OCI-LY7 (cell line): ENCODE results near the gene SLC25A21. TPM values are rescaled to one million over a fixed set of nuclear protein-coding genes. Genes with fewer than 3 reads are reported as not detected.

Source experiments
- BruUV-seq: library from RNA; stranded (reverse); fragments of 400-500 nt; replicated peaks from 2 replicates; lab custom pipeline; 2021; lab: Mats Ljungman, UMichigan
- CTCF ChIA-PET: fragments of 300-600 bp; sonication (Branson Sonifier 250); formaldehyde crosslinking; loops from one replicate; lab custom pipeline; 2022; ENCODE audit warnings: antibody characterized with exemption; ENCODE audit not compliant: unreplicated experiment; lab: Charles Lee
- POLR2A ChIA-PET: fragments of 300-600 bp; sonication (Branson Sonifier 250); formaldehyde crosslinking; loops from one replicate; lab custom pipeline; 2022; ENCODE audit warnings: antibody characterized with exemption; lab: Charles Lee
- DNase-seq: peaks from one replicate; pipeline ENCODE4 v3.0.0-alpha.2; 2015; ENCODE audit warnings: low spot score
- H2AFZ ChIP-seq: fragments of 200-600 bp; sonication (generic), shearing (Covaris generic); 2 replicates; pipeline ENCODE4 v1.6.1; 2014; ENCODE audit warnings: mild to moderate bottlenecking, antibody characterized with exemption, low read length, moderate library complexity
- H3K27ac ChIP-seq: fragments of 200-600 bp; sonication (generic); 2 replicates; pipeline ENCODE4 v1.5.1; 2014; ENCODE audit warnings: mixed run types, low read depth, mild to moderate bottlenecking, moderate library complexity, low read length, inconsistent platforms; ENCODE audit not compliant: poor library complexity, severe bottlenecking
- H3K36me3 ChIP-seq: fragments of 200-600 bp; sonication (generic); 2 replicates; pipeline ENCODE4 v1.6.1; 2014; ENCODE audit warnings: mild to moderate bottlenecking, antibody characterized with exemption, low read length, moderate library complexity, mixed read lengths; ENCODE audit not compliant: insufficient read depth
- H3K4me1 ChIP-seq: fragments of 200-600 bp; sonication (generic); 2 replicates; pipeline ENCODE4 v1.5.1; 2014; ENCODE audit warnings: mild to moderate bottlenecking, low read length; ENCODE audit not compliant: insufficient read depth, poor library complexity, severe bottlenecking
- H3K4me2 ChIP-seq: fragments of 200-600 bp; sonication (generic); 2 replicates; pipeline ENCODE4 v1.6.1; 2014; ENCODE audit warnings: mild to moderate bottlenecking, low read length
- H3K4me3 ChIP-seq: fragments of 200-600 bp; sonication (generic); 2 replicates; pipeline ENCODE4 v1.5.1; 2014; ENCODE audit warnings: mild to moderate bottlenecking, low read depth, low read length; ENCODE audit not compliant: poor library complexity, severe bottlenecking
- H3K79me2 ChIP-seq: fragments of 200-600 bp; sonication (generic); 2 replicates; pipeline ENCODE4 v1.6.1; 2016; ENCODE audit warnings: low read depth, mild to moderate bottlenecking, low read length, moderate library complexity, mixed read lengths; ENCODE audit not compliant: insufficient read depth
- H3K9me2 ChIP-seq: fragments of 200-600 bp; sonication (generic); 2 replicates; pipeline ENCODE4 v1.6.1; 2016; ENCODE audit warnings: mild to moderate bottlenecking, low read length, mixed read lengths; ENCODE audit not compliant: insufficient read depth
- H3K9me3 ChIP-seq: fragments of 200-600 bp; sonication (generic); 2 replicates; pipeline ENCODE4 v1.6.1; 2014; ENCODE audit warnings: mild to moderate bottlenecking, mixed run types, low read length, mixed read lengths
- H4K20me1 ChIP-seq: fragments of 200-600 bp; sonication (generic); 2 replicates; pipeline ENCODE4 v1.6.1; 2014; ENCODE audit warnings: mild to moderate bottlenecking, antibody characterized with exemption, low read length, moderate library complexity, mixed read lengths; ENCODE audit not compliant: insufficient read depth
- EZH2phosphoT487 ChIP-seq: fragments of 200-600 bp; sonication (generic); IDR thresholded peaks from 2 replicates; pipeline ENCODE4 v1.6.1; 2018; ENCODE audit warnings: low read depth, borderline replicate concordance, mild to moderate bottlenecking, mixed run types, antibody characterized with exemption, low read length, moderate library complexity, mixed read lengths
- intact Hi-C: fragments of 100-400 bp; cut with micrococcal nuclease; formaldehyde crosslinking; loops from one replicate; pipeline ENCODE4 v1.10.0; 2022; ENCODE audit not compliant: unreplicated experiment
- total RNA-seq, 2 experiments: library from RNA; depleted of rRNA in 1 of 2; stranded (reverse); fragments of >200 nt in 1 of 2; shearing (Covaris generic) in 1 of 2; gene quantifications; 2 replicates each; pipeline ENCODE4 v1.2.3, GENCODE V29; 2014 to 2022
- TF ChIP-seq, protein P1 (sequence below): fragments of 200-600 bp; sonication (generic); conservative IDR thresholded peaks from 2 replicates; pipeline ENCODE4 v1.5.1; 2014; ENCODE audit warnings: mild to moderate bottlenecking, antibody characterized with exemption, low read length, moderate library complexity, mixed read lengths

Gene SLC25A21
- total RNA-seq, 2 experiments from 2014 or later = not detected

DNA sequence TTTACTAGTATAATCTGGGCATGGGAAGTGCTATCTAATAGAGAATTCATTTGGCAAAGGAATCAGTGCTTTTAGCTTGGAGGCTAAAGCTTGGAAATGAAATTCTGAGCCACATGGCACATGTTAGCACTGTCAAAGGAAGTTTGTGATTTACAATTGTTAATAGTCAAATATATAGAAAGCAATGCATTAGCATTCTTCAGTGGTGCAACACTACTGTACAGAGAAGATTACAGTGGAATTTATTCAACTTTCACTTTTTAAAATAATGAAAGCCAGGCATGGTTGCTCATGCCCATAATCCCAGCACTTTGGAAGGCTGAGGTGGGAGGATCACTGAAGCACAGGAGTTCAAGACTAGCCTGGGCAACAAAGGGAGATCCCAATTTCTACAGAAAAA is 464.8 kb downstream of the SLC25A21 start:
- no peaks in the 10 kb centered on the region for H3K36me3 ChIP-seq
- H3K4me3 ChIP-seq = no peak overlapping the region
- H3K27ac ChIP-seq = no peak overlapping the region
- TF ChIP-seq, protein P1, sequence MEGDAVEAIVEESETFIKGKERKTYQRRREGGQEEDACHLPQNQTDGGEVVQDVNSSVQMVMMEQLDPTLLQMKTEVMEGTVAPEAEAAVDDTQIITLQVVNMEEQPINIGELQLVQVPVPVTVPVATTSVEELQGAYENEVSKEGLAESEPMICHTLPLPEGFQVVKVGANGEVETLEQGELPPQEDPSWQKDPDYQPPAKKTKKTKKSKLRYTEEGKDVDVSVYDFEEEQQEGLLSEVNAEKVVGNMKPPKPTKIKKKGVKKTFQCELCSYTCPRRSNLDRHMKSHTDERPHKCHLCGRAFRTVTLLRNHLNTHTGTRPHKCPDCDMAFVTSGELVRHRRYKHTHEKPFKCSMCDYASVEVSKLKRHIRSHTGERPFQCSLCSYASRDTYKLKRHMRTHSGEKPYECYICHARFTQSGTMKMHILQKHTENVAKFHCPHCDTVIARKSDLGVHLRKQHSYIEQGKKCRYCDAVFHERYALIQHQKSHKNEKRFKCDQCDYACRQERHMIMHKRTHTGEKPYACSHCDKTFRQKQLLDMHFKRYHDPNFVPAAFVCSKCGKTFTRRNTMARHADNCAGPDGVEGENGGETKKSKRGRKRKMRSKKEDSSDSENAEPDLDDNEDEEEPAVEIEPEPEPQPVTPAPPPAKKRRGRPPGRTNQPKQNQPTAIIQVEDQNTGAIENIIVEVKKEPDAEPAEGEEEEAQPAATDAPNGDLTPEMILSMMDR = no peak
- TF ChIP-seq EZH2phosphoT487 = no peak
- H3K9me2 ChIP-seq = no peaks in the 10 kb centered on the region
- H3K4me1 ChIP-seq = no peaks in the 10 kb centered on the region
- BruUV-seq = no TSS peak
- no peak overlapping the region for H3K4me2 ChIP-seq
- ChIA-PET CTCF (no interaction called here), POLR2A (no interaction called here)
- H3K9me3 ChIP-seq = no peaks in the 10 kb centered on the region
- H3K79me2 ChIP-seq = no peaks in the 10 kb centered on the region
- DNase-seq = no peak
- H2AFZ ChIP-seq = no peak overlapping the region
- intact Hi-C loops = no loop called here
- no peaks in the 10 kb centered on the region for H4K20me1 ChIP-seq

DNA sequence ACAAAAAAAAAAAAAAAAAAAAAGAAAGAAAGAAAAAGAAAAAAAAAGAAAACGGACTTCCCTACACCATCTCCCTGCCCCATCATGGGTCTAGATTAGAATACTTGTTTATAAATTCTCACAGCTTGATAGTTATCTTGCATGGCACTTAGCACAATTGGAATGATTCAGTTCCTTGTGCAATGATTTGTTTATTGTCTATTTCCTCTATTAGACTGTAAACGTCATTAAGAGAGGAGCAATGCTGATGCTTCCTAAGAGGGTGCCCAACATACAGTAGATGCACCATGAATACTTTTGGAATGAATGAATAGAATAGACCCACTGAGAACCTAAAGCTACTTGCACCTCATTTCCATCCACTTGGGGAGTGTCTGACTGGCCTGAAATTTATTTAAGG is 469.9 kb downstream of the SLC25A21 start:
- no peak overlapping the region for H3K4me2 ChIP-seq
- no peaks in the 10 kb centered on the region for H4K20me1 ChIP-seq
- H3K4me3 ChIP-seq = no peak overlapping the region
- H3K79me2 ChIP-seq = no peaks in the 10 kb centered on the region
- POLR2A ChIA-PET = interaction anchor here (0.7 to 1.0 kb wide), 3 partner anchors 11 to 161 kb away, joined by 3 to 8 read pairs (median 4); no protein-coding TSS in a partner anchor
- intact Hi-C loops = no loop called here
- H3K36me3 ChIP-seq = no peaks in the 10 kb centered on the region
- TF ChIP-seq, protein P1 = no peak
- no peak for TF ChIP-seq EZH2phosphoT487
- no TSS peak for BruUV-seq
- no peaks in the 10 kb centered on the region for H3K9me3 ChIP-seq
- no peak overlapping the region for H3K27ac ChIP-seq
- H3K4me1 ChIP-seq = no peaks in the 10 kb centered on the region
- H3K9me2 ChIP-seq = no peaks in the 10 kb centered on the region
- CTCF ChIA-PET = no interaction called here
- no peak overlapping the region for H2AFZ ChIP-seq
- DNase-seq = no peak

DNA sequence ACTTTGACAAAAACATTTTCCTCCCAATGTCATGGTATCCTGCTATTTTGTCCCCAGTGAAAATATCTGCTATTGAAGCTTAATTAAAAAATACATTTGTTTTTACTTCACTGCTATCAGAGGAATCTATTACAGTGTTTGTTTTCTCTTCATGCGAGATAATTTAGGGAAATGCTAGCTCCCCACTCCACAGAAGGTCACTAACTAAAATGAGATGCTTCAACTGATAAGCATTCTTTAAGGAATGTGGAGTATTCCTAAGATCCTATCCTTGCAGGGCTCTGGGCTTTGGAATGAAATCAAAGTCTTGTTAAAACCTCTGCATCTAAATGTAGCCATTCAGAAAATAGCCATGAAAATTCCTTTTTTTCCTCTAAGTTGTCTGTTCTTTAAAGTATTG is 471.3 kb downstream of the SLC25A21 start:
- TF ChIP-seq, protein P1 = no peak
- no peak for TF ChIP-seq EZH2phosphoT487
- no peak overlapping the region for H3K4me3 ChIP-seq
- H3K27ac ChIP-seq = peak overlapping the region; percentile 16
- no peaks in the 10 kb centered on the region for H3K9me3 ChIP-seq
- H4K20me1 ChIP-seq = no peaks in the 10 kb centered on the region
- no peaks in the 10 kb centered on the region for H3K36me3 ChIP-seq
- no peaks in the 10 kb centered on the region for H3K4me1 ChIP-seq
- H2AFZ ChIP-seq = no peak overlapping the region
- no peaks in the 10 kb centered on the region for H3K9me2 ChIP-seq
- no peak for DNase-seq
- no peak overlapping the region for H3K4me2 ChIP-seq
- ChIA-PET CTCF (no interaction called here), POLR2A (interaction anchor here (0.9 to 1.2 kb wide), 5 partner anchors 8 to 19 kb away, joined by 3 to 5 read pairs (median 4); no protein-coding TSS in a partner anchor)
- no TSS peak for BruUV-seq
- H3K79me2 ChIP-seq = no peaks in the 10 kb centered on the region
- intact Hi-C loops = no loop called here
